OCI-M1 (cell line): Measurements from ENCODE around the gene RPS15A.
"Not testable (repeated sequence)": the region's sequence is repeated elsewhere in the genome, so short reads cannot be mapped to it uniquely, and the experiment has no call there.

ENCODE experiments used
- DNase-seq: peaks from one replicate; lab custom pipeline; 2025; lab: John Stamatoyannopoulos, UW

The RPS15A gene

DNA sequence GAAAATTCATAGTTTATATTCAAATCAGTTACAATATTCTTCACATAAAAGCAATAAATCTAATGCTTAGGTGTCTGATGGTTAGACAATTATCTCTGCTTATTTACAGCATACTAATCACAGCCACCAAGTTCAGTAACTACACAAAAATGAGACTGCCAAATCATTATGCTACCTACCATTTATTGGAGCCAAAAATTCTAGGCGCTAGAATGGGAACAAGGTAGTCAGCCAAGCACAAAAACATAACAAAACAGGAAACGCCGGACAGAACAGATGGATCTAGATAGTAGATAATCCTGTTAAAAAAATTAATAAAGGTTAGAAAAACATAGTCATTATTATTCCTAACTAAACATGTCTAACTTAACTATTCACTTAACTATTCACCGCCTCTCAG lies 7.6 kb upstream of the RPS15A start:
- no peak for DNase-seq

- no peak for DNase-seq
Observed at GRCh38 chr16:18796377-18796776, 6.2 kb upstream of the RPS15A start.

- DNase-seq: no peak
Observed at GRCh38 chr16:18792836-18793433, 2.8 kb upstream of the RPS15A start.

GRCh38 chr16:18789515-18789849 lies 652 bp downstream of the RPS15A start:
- no peak for DNase-seq

DNA sequence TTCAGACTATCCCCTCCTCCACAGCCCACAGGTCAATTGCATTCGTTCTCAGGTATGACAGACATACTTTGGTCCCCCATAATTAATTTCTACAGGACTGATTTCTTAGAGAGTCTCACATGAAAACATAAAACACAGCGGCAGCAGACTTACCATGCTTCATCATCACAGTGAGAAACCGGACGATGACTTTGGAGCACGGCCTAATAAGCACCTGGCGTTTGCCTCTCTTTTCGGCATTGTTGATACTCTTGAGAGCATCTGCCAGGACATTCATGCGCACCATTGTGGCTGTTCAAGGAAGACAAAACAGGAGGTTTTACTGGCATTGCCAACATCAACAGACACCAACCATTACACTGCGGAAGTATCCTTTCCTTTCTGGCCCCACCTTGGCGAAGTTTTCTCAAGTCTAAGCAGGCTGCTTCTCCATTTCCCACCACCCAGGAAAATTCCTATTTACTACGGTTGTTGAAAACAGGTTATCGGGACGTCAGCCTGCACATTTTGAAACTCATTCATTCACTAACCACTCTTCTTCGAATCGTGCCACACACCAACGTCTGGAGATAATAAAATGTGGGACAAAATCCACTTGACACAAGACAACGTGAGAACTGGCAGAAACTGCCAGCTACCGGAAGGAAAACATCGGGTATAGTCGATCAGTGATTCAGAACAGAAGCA lies 1.2 kb downstream of the RPS15A start:
- DNase-seq: peak; percentile 16

- no peak for DNase-seq
Observed at GRCh38 chr16:18784917-18785623, 5.1 kb downstream of the RPS15A start.

GRCh38 chr16:18783430-18784341 lies 6.4 kb downstream of the RPS15A start:
- no peak for DNase-seq

GRCh38 chr16:18782697-18783429 lies 7.3 kb downstream of the RPS15A start:
- no peak for DNase-seq

DNA sequence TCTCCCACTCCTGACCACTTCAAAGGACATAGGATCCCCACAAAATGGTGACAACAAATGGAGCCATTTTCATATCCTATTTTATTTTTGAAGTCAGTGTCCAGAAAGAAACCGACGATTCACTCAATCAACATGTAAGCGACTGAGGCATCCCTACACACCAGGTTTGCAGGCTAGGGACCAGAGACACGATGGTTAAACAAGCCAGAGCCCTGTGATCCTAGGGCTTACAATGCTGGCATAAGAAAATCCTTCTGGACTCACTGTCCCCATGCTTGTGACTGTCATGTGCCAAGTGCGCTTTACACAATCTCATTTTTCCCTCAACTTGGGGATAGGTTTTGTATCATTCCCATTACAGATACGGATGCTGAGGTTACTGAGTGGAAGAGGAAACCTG lies 8.9 kb downstream of the RPS15A start:
- DNase-seq: not testable (repeated sequence)

DNA sequence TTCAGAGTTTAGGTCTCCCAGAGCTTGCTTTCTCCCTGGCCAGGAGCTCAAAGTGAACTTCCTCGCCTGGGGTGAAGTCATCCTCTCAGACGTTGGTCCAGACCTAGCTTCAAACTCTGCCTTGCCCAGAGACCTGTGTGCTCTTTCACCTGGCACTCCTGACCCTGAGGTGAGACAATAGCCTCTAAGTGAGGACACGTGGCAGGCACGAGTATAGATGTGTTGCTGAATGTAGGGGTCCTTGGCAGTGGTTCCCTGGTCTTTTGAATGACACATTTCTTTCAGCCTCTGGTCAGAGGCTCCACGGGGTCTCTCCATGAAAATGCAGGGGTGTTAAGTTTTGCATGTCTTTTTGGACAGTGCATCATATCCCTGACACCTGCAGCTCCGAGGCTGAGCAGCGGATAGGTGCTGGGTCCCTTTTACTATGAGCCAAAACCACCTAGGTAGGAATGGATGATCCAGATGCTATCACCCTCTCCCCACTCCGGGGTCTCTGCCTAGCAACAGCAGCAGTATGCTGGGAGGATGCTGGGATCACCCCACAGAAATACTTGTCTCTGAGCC lies 9.6 kb downstream of the RPS15A start:
- not testable (repeated sequence) for DNase-seq

DNA sequence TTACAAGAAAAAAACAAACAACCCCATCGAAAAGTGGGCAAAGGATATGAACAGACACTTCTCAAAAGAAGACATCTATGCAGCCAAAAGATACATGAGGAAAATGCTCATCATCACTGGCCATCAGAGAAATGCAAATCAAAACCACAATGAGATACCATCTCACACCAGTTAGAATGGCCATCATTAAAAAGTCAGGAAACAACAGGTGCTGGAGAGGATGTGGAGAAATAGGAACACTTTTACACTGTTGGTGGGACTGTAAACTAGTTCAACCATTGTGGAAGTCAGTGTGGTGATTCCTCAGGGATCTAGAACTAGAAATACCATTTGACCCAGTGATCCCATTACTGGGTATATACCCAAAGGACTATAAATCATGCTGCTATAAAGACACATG lies 12.5 kb downstream of the RPS15A start:
- DNase-seq: not testable (repeated sequence)

- not testable (repeated sequence) for DNase-seq
Observed at GRCh38 chr16:18776334-18776733, 13.8 kb downstream of the RPS15A start.

DNA sequence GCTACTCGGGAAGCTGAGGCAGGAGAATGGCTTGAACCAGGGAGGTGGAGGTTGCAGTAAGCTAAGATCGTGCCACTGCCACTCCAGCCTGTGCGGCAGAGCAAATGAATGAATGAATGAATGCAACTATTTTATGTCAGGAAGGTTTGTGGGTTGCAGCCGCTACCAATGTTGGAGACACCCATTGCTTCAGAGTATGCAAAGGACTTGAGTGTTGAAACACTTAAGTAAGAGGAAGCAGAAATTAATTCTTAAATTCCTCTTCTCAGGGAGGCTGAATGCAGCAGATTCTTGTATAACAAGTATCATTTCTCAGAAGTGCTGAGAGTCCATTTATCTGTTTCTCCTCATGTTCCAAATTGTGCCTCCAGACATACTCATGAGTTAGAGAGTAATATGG lies 15.5 kb downstream of the RPS15A start:
- DNase-seq: not testable (repeated sequence)

DNA sequence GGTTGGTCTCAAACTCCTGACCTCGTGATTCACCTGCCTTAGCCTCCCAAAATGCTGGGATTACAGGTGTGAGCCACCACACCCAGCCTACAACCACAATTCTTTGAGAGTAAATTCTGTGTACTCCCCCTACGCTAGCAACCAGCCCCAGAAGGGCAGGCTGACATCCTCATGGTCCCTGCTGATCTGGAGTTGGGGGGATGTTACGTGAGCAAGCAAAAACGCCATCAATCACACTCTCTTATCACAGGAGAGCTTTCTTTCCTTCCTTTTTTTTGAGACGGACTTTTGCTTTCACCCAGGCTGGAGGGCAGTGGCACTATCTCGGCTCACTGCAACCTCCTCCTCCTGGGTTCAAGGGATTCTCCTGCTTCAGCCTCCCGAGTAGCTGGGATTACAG lies 18.0 kb downstream of the RPS15A start:
- DNase-seq: not testable (repeated sequence)

DNA sequence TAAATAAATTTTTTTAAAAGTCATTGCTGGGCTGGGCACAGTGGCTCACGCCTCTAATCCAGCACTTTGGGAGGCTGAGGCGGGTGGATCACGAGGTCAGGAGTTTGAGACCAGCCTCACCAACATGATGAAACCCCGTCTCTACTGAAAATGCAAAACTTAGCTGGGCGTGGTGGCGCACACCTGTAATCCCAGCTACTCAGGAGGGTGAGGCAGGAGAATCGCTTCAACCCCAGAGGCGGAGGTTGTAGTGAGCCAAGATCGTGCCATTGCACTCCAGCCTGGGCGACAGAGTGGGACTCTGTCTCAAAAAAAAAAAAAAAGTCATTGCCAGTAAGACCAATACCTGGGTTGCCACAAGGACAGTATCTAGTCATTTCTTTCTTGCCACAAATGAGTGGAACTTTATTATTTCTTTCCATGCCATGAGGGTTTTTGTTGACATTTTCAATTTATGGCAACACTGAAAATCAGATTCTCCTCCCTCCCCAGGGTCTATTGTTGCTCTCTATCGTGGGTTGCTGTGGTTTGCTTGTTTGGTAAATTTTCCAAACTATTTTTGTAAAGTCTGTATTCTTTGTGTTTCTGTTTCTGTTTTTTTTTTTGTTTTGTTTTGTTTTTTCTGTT lies 19.7 kb downstream of the RPS15A start:
- not testable (repeated sequence) for DNase-seq

DNA sequence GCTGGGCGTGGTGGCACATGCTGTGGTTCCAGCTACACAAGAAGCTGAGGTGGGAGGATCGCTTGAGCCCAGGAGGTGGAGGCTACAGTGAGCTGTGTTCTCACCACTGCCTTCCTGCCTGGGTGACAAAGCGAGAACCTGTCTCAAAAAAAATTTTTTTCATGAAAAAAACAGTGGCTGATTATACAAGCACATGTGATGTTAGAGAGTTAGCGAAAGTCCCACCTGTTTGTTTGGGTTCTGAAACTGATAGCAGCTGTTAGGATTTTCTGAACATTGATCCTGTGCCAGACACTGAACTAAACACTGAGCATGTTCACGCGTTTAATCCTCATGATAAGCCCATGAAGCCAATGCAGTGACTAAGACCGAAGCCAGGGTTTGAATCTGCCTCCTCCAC lies 22.9 kb downstream of the RPS15A start:
- not testable (repeated sequence) for DNase-seq

DNA sequence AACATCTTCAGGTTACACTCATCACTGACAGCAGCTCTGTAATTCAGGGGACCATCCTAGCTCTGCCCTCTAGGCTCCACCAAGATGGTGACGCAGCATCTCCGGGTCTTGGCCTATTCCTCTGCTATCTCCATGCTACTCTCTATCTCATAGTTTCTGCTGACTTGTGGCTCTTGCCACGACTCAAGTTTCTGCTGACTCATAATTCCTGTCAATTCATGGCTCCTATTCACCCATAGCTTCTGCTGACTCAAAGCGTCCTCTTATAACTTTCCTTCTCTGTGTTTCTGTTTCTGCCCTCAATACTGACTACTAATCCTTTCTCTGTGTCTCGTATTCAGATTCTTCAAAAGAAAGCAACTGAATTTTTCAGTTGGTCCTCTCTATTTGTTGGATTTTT lies 27.4 kb downstream of the RPS15A start:
- DNase-seq: not testable (repeated sequence)

GRCh38 chr16:18759598-18760520 lies 30.3 kb downstream of the RPS15A start:
- peak; percentile 69 for DNase-seq

DNA sequence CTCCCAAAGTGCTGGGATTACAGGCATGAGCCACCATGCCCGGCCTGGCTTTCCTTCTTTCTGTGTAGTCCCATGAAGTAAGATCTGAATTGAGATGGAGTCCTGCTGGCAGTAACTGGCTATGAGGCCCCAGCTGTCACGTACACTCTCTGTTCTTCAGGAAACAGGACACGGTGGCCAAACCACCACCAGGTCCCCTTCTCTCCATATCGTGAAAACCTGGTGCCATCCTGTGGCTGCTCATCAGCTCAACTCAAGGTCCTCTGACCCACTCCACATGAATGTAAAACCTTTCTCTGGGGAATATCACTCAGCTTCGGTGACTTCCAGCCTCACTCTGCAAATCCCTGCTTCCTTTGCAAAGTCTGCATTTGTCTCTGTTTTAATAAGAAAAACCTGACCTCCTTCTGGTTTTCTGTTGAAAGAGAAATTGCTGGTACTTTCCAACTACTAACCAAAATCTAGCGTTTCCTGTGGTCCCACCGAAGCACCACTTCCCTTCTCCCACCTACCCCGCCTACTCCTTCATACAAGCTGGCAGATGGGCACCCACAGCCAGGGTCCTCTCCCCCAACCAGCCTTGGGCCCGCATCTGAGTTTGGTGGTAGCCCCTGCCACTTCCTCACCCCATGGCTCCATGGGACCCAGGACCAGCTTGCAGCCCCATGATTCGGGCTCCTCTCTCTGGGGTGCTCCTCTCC lies 32.0 kb downstream of the RPS15A start:
- not testable (repeated sequence) for DNase-seq
